Colon (tissue), 2 donors: ENCODE data around the gene WNT9A.

Experiments
- FAIRE-seq: peaks from 2 replicates; lab custom pipeline; 2012; peaks lifted over from hg19 to GRCh38; lab: Jason Lieb, UNC
- donor health status: control.
- donor health status: control.

Gene WNT9A

GRCh38 chr1:227897704-227898438 is 49.9 kb downstream of the WNT9A start:
- FAIRE-seq: no peak

DNA sequence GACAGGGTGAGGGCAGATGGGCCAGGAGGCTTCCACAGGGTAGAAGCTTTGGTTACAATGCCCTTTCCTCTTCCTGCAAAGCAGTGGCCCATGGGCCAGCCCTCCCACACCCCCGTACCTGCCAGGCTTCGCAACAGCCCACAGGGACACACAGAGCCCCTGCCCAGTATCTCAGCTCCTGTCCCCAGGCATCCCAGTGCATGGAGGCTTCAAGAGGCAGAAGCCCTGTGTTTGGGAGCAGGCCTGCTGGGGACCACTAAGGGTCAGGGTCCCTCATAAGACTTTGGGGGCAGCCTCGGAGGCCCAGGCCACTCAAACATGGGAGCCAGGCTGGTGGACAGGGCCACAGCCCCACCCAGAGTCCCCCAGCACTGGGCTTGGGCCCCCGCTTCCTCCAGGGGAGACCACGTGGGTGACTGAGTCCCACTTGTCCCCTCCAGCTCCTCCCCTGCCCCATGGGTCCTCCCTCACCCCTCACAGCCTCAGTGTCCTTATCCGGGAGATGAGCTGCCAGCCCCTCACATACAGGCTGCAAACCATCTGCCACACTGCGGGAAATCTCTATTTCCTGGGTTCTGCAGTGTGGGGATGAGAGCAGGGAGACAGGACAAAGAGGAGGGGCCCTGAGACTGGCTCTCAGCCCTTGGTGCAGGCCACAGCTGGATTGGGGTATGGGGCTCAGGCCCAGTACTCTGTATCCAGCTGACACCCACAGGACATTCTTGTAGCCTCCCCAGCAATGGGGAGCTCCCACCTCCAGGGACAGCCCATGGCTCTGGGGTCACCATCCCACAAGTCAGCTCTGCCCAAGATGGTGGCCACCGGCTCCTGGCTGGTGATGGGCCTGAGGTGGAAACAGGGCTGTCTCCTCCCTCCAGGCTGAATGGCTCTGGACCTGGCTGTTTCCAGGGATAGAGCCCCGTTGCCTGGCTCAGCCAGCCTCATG is 50.7 kb downstream of the WNT9A start:
- no peak for FAIRE-seq

DNA sequence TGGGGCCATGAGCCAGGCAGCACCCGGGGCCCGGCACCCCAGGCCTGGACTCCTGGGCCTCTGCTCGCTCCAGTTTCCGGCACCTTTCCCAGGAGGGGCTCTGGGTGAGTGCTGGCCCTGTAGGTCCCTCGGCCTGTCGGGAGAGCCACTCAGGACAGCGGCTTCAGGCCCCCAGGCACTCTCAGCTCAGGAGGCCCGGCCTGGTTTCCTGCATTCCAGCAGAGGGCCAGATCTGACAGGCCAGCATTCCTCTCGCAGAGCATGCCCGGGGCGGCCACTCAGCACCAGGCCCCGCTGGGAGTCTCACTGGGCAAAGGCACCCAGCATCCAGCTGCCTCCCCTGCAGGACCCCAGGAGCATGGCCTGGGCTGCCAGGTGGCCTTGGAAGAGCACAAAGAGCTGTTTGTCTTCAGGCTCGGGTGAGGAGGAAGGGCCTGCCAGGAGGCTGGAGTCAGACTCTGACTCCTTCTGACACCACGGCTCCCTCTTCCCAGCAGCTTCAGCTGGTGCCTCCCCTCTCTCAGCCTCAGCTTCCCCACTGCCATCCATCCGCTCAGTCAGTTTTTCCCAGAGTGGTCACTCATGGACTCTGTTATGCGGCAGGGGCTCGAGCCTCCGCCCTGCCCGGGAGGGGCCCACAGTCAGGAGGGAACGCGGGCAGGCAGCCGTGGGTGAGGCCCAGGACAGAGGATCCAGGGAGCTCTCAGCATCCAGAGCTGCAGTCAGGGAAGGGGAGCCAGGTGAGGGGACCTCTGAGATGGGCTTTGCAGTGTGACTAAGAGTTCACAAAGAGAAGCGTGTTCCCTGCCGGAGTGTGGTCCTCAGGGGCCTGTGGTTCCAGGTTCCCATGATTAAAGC is 51.7 kb downstream of the WNT9A start:
- no peak for FAIRE-seq

- no peak for FAIRE-seq
Observed at GRCh38 chr1:227894831-227895451, 52.8 kb downstream of the WNT9A start.

DNA sequence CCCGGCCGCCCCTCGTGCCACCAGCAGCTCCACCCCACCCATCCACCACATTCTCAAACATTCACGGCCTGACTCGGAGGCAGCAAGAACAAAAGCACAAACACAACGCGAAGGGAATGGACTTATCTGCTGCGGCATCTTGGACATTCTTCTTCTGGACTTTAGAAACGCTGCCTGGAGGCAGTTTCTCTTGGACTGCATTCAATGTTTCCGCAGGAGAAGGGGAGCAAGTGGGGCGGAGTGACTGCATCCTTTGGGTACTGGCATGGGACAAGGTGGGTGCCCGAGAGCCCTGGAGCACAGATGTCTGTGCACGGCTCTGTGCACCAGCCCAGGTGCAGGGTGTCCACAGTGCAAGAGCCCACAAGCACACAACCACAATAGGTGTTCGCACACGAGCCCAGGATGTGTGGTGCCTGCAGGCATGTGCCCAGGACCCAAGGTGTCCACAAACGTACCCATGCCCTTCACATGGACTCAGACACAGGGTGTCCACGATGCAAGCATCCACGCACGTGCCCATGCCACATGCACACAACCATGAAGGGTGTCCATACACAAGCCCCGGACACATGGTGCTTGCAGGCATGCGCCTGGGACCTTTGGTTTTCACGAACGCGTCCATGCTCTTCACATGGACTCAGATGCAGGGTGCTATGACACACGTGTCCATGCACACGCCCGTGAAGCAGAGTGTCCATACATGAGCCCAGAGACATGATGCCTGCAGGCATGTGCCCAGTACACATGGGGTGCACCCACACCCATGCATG is 53.6 kb downstream of the WNT9A start:
- FAIRE-seq: no peak

DNA sequence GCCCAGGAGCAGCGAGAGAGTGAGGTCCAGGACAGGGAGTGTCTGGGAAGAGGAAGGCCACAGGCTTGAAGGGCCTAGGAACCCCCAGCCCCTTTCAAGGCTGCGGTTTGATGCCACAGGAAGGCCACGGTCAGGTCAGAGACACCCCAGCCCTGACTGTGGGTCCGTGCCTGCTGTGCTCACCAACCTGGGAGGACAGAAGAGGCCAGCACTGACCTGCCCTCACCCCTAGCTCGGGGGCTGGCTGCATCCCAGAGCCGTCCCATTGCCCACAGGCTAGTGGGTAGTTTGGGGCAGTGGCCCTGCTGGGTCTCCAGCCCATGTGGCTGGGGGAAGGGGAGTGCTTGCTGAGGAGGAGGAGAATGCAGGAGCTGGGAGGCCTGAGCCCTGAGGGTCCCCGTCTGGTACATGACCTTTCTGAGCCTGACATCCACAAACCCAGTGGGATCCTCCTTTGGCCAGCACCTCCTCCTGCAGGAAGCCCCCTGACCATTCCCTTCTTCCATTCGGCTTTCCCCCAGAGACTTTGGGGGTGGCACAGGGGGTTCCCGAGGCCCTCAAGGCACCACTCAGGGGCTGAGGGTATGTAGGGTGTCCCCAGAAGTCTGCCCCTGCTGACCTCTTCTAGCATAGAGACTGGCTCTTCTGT is 54.3 kb downstream of the WNT9A start:
- no peak for FAIRE-seq

- no peak for FAIRE-seq
Observed at GRCh38 chr1:227892489-227893299, 55.0 kb downstream of the WNT9A start.

GRCh38 chr1:227891955-227892488 is 55.7 kb downstream of the WNT9A start:
- no peak for FAIRE-seq

DNA sequence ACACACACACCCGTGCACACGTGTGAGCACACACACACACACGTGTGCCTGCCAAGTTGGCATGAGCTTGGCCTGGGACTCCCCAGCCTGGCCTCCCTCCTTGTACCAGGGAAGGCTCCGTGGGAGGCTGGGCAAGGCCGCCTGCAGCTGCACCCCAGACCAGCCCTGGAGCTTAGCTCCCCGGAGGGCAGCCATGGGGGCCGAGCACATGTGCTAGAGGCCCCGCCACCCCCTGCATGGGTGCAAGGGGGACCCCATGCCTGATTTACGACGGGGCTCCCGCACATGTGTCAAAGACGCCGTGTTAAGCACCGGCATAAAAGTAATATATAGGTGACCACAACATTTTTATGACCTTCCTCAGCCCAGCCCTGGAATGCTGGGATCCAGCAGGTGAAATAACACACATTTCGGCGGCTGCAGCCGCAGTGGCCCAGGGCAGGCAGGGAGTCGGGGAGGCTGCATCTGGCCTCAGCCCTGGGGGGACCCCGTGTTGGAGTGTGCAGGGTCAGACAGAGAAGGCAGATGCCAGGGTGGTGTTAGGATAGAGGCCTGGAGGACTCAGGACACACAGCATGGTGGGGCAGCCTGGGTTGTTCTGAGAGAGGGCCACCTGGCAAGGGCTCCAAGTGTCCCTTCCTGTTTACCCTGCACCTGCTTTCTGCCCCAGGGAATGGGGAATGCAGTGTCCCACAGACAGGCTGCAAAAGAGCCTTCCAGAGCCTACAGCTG is 56.3 kb downstream of the WNT9A start:
- no peak for FAIRE-seq

DNA sequence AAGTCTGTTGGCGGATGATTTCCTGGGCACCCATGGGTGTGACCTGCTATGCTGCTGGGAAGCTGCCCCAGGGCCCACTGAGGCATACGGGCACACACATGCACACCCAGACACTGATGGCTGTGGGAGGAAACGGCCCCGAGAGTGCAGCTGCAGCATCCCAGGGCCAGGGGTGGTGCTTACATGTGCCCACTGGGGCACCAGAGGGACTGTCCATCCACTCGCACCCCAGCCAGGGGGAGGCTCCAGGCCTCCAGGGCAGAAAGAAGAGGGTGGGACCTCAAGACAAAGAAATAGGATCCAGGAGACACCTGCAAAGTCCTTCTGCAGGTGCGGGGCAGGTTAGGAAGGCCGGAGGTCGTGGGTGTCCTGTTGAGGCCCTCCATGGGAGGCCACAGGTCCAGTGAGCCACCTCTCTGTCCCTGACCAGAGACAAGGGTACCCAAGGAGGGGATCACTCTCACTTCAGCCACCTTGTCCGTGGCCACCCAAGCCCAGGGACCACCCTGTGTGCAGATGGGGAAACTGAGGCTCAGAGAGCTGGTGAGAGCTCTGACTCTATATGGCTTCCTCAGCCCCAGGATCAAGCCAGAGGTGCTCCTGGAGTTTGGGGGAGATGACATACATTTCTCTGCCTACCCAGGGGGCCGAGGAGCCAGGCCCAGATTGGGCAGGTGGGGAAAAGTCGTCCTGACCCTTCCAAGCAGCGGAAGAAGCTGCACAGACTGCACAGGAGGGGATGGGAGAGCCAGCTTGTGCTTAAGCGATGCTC is 57.1 kb downstream of the WNT9A start:
- no peak for FAIRE-seq

GRCh38 chr1:227889863-227890405 is 57.8 kb downstream of the WNT9A start:
- no peak for FAIRE-seq

GRCh38 chr1:227889047-227889862 is 58.5 kb downstream of the WNT9A start:
- no peak for FAIRE-seq

DNA sequence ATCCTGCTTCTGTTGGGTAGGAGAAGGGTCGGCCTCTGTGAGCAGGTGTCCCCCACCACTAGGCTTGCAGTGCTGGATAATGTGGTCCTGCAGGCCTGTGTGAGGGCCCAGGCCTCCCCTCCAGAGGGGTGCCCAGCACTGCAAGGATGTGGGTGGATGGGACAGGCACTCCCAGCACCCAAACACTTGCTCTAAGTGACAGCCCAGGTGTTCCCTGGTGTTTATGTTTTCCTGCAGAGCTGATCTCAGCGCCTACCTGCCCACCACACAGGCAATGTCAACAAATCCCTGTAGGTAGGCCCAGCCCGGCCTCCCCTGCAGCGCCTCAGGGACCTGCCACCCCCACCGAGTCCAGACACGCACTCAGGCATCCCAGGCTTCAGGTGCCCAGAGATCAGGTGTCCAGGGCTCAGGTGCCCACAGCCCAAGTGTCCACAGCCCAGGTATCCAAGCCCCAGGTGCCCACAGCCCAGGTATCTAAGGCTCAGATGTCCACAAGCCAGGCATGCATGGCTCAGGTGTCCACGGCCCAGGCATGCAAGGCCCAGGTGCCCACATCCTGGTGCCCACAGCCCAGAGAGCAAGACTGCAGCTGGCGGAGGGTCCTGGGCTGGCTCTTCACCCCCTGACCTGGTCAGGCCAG is 59.2 kb downstream of the WNT9A start:
- no peak for FAIRE-seq

DNA sequence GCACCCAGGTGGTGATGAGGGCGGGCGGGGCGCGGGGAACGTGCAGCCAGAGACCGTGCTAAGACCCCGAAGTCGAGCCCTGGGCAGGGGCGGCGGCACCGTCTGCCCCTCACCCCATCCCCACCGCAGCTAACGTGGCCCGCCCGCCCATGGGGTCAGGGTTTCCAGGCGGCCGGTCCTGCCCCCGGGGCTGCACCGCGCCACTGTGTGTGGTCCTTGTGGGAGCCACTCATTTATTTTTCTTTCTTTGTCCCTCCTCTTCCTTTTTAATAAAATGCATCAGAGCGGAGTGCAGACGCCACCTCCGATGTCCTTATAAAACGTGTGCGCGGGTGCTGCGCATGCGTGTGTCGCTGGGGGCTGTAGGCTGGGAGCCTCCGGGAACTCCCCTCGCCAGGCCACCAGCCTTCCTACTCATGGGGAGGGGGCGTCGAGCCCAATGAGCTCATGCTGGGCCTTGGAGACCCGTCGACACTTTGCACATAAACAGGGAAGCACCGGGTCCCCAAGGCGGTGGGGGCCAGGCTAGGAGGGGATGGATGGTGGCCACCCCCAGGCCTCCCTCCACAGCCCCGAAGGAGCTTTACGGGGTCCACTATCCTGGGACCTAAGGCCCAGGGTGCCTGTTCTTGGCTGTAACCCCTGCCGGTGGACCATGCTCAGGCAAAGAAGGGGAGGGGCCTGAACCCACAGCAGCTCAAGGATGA is 59.9 kb downstream of the WNT9A start:
- no peak for FAIRE-seq

DNA sequence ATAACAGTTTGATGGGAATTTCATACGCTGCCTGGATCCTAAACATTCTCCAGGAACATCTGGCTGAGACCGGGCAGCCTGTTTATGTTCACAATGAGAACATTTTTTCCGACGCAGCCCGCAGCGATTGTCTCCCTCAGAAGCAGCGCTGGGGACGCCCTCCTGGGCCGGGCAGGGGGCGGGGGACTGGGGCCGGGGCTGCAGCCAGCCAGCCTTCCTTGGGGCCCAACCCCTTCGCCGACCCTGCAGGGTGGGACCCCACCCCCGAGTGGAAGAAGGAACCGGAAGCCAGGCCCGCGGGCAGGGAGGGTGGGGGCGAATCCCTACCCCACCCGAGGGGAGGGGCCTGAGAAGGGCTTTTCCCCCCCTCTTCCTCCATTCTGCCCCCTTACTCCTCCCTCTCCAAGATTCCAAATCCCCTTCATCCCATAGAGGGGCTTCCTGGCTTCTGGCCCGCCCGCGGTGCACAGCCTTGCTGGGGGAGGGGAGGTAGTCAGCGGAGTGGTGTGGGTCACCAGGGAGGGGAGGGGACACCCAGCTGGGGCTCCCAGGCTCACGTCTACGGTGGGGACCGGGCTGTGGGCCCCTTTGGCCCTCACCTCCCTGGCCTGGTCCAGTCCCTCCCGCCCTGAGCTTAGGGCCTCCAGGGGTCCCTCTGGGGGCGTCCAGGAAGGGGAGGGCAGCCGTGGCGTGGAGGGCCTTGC is 60.6 kb downstream of the WNT9A start:
- no peak for FAIRE-seq
